Fibroblast of gingiva (primary cell): ENCODE results near the gene MACO1.
"Not testable (repeated sequence)": the region's sequence is repeated elsewhere in the genome, so short reads cannot be mapped to it uniquely, and the experiment has no call there.

Source experiments
- DNase-seq: peaks from one replicate; pipeline ENCODE4 v3.0.0-alpha.2; 2011; ENCODE audit warnings: low read depth

The MACO1 gene, protein sequence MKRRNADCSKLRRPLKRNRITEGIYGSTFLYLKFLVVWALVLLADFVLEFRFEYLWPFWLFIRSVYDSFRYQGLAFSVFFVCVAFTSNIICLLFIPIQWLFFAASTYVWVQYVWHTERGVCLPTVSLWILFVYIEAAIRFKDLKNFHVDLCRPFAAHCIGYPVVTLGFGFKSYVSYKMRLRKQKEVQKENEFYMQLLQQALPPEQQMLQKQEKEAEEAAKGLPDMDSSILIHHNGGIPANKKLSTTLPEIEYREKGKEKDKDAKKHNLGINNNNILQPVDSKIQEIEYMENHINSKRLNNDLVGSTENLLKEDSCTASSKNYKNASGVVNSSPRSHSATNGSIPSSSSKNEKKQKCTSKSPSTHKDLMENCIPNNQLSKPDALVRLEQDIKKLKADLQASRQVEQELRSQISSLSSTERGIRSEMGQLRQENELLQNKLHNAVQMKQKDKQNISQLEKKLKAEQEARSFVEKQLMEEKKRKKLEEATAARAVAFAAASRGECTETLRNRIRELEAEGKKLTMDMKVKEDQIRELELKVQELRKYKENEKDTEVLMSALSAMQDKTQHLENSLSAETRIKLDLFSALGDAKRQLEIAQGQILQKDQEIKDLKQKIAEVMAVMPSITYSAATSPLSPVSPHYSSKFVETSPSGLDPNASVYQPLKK

DNA sequence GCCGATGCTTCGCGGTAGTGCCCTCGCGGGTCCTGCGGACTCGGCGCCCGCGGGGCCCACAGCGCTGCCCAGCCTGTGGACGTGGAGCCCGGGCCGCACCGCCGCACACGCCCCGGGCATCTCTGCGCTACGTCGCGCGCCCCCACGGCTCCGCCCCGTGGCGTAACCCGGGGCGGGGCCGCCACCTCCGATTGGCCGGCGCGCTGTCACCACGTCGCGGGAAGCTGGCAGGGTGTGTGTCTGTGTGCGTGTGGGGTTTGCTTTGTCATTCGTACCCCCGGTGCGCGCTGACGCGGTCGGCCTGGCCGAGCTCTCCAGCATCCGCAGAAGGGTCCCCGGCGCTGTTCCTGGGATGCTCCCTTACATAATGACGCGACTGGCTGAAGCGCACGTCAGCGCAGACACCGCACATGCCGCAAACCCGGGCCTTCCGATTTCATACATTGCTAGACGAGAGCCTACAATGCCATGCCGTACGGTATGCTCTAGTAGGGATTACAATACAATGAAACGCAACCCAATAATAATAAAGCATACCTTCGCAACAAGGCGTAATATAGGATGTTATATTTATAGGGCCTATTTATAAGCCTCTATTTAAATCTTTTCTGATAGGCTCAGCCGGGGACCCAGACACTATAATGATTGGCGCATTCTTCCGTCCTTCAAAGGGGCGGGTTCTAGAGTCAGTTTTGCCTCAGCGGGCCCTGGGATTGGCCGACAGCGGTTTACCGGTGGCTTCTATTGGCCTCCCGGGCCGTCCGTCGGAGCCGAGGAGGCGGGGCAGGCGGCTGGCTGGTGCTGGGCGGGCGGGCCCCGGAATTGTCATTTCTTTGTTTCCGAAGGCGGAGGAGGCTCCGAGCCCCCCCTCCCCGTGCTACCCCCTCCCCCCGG, at the start of gene MACO1:
Gene MACO1, plus strand, starts transcription at position 825 of the 894 bp plus-strand sequence. CDS start 202 bp downstream, outside the sequence.
- DNase-seq = peak; percentile 92

DNA sequence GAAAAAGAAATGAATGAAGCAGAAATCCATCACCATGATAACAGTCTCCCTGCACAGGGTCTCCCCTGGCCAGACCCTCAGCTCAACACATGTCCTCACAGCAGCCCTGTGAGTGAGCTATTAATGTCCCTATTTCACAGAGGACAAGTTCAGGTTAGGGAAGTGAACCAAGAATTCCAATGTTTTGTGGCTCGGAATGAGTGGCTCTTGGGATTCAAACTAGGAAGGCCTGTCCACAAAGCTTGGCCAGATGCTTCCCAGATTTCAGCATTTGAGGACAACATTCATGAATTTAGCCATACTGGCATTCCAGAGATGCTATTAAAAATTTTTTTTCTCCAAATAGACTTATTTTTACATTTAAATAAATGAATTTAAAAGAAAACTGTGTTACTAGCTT, 48.2 kb upstream of the MACO1 start:
- not testable (repeated sequence) for DNase-seq

DNA sequence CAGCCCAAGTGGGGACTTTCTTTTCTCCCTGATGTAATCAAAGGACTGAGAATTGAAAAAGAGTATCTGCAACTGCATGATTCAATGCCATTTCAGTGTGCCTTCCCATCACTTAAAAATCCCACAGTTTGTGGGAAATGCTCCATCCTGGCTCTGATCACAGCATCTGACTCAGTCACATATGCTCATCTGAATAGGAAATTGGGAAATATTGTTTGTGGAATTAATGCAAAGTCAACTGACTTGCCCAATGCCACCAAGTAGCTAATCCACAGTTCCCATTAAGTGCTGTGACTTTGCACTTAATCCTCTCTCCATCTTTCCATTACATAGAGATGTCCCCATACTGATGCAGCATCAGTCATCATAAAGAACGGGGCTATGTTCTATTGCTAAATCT, 47.6 kb upstream of the MACO1 start:
- peak; percentile 92 for DNase-seq

DNA sequence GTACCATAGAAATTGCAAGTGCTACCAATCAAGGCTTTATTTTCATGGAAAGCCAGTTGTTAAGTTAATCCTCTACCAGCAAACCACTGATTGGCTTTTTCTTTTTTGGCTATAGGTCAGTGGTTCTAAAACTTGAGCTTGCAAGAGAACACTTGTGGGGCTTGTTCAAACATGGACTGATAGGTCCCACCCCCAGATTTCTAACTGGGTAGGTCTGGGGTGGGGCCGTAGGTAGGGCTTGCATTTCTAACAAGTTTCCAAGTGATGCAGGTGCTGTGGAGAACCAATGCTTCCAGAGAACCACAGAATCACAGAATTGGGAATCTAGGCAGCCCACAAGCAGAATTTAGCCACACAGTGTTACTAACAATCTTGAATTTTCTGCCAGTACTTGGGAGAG, 46.8 kb upstream of the MACO1 start:
- DNase-seq = not testable (repeated sequence)

DNA sequence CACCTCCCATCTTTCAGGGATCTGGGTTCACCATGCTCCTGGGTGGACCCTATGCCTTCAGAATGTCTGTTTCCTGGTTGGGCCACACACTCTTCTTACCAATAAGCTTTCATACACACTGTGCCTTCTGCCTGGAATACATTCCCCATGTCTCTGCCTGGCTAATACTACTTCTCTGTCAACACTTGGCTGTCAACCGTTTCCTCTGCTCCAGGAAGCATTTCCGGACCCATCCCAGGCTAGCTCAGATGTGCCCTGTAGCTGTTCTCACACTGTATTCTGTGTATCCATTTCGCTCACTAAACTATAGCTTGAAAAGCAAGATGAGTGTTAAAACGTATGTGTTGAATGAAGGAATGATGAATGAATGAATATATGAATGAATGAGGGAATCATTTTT, 43.6 kb upstream of the MACO1 start:
- DNase-seq = not testable (repeated sequence)

DNA sequence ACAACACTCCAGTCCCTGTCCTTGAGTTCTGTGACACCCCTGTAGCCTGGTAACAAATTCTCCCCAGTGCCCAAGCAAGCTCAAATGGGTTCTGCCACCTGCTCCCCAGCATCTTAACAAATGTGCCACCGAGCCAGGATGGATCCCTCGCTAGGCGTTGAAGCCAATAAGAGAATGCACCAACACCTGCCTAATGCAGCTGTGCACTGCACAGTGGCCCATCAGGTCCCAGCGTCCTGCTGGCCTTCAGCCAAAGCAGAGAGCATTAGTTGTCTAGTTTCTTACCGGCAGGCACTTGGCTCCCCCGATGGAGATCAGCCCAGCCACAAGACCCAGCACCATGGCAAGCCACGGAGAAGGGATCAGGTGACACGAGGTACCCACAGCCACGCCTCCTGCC, 42.0 kb upstream of the MACO1 start:
- not testable (repeated sequence) for DNase-seq

DNA sequence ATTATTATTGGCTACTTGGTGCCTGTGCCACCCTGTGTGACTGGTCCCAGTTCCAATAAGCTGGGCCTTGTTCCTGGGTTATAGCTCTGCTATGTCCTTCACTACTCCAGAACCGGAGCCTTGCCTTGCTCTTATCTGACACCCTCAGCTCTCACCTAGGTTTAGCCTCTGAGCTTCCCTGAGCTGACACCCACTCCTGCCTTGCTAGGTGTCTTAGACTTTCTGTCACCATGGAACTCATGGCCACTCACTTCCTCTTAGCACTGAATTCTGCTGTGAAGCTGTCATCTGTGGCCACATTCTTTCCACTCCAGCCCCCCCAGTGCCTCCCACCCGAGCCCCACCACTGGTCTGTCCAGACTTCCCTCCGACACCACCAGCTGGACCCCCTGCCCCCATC, 41.0 kb upstream of the MACO1 start:
- not testable (repeated sequence) for DNase-seq

DNA sequence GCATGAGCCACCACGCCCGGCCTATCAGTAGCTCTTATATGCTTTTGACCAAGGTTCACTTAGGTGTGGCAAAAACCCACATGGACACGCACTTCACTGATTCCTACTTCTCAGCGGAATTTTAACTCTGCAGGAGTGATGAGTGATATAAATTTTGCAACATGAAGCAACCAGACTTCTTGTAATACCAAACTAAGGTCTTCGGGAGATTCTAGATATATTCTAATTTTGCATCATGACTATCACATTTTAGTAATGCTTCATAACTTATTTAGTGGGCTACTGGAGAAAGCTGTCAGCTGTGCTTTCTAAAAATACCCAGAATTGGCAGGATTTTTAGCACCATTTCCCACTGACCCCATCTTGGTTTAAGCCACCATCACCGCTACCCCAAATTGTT, 37.9 kb upstream of the MACO1 start:
- DNase-seq = no peak

DNA sequence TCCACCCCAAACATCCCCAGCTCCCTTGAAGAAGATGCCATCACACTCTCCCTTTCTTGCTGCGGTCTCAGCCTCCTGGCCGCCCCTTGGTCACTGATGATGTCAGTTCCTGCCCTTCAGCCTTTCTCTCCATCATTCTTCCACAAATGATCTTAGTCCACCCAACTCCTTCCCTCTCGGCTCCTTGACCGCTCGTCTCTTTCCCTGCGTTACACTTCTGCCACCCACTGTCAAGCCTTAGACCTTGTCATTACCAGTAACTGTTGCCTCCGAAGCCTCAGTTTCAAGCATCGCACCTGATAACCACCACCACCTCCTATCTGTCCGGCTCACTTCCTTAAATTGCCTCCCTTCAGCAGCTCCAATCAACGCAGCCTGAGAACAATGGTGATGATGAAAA, 33.1 kb upstream of the MACO1 start:
- peak; percentile 9 for DNase-seq

DNA sequence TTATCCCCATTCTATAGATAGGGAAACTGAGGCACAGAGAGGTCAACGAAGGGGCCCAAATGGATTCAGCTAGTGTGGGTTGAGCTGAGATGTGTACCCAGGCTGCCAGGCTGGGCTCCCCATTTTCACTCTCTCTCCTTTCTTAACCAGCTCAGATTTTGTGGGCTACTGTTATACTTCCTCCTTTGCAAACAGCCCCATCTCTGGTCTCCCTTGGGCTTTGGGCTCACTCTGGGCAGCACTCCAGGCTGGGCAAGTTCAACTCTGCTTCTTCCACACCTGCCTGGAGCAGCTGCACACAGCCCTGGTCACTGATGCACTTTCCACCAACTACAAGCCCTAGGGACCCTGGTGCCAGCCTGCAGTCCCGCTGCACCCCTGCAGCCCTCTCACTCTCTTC, 32.6 kb upstream of the MACO1 start:
- DNase-seq = not testable (repeated sequence)

DNA sequence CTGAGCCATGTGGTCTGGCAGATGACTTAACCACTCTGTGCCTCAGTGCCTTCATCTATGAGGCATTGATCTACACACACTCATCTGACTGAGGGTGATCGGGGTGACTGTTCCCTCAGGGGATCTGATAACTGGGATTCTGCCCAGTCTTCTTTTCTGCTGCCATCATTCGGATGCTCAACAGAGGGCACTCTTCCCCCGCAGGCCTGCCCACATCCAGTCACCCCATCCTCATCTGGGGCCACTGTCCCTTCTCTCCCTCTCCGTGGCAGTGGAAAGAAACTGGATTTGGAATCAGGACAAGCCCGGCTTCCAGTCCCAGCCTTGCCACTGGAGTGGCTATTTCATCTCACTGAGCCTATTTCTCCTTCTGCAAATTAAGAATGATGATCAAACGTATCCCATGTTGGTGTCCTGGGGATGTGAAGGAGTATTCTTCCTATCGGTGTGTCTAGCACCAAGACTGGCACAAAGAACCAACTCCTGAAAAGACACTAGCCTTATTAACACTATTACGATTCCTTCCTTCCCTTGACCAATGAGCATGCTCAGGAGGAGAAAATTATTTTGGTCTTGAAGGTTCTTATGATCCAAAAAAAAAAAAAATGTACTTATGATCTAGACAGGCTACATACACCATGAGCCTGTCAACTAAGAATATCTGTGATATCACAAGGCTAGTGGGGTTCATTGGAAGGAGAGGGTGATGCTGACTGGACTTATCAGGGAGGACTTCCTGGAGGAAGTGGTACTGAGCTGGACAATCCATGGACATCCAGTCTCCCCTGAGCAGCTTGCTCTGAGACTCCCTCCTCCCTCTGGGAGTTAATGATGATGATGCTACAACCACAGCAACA, 27.5 kb upstream of the MACO1 start:
- not testable (repeated sequence) for DNase-seq

DNA sequence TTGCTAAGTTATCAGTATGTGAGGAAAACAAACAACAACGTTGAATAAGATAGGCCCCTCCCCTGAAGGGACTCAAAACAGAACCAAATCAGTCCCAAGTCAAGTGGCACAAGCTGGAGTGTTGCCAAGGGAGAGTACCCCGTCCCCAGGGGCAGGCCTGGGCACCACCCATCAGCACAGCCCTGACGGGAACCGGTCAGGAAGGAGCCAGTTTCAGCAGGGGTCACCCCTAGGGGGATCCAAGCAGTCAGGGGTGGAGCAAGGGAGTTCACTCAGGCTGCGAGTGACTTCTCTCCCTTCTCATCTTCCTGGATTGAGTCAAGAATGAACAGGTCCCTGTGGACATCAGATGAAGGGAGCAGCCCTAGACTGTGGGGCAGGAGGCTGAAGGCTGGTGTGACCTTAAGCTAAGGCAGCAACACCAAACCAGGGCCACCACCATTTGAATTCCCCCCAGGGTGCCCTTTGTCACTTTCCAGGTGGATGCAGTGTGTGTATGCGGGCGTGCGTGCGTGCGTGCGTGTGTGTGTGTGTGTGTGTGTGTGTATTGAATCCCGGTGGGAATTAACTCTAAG, 24.9 kb upstream of the MACO1 start:
- DNase-seq = not testable (repeated sequence)

DNA sequence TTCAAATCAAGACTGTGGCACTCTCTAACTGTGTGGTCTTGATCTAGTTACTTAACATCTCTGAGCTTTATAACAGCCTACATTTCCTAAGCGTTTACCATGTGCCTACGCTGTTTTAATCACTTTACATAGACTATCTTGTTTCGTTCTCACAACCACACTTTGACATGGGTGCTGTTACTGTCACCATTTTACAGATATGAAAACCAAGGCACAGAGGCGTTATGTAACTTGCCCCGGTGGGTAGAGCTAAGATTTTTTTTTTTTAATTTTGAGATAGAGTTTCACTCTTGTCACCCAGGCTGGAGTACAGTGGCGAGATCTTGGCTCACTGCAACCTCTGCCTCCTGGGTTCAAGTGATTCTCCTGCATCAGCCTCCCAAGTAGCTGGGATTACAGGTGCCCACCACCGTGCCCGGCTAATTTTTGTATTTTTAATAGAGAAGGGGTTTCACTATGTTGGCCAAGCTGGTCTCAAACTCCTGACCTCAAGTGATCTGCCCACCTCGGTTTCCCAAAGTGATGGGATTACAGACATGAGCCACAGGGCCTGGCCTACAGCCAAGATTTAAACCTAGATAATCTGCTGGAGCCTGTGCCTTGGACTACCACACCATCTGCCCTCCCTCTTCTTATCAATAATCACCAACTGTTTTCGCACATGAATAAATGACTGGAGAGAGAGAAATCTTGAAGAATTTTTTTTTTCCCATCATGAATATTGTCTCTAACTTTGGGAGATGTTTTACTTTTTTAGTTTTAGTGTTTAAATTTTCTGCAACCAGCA, 20.9 kb upstream of the MACO1 start:
- DNase-seq = not testable (repeated sequence)

DNA sequence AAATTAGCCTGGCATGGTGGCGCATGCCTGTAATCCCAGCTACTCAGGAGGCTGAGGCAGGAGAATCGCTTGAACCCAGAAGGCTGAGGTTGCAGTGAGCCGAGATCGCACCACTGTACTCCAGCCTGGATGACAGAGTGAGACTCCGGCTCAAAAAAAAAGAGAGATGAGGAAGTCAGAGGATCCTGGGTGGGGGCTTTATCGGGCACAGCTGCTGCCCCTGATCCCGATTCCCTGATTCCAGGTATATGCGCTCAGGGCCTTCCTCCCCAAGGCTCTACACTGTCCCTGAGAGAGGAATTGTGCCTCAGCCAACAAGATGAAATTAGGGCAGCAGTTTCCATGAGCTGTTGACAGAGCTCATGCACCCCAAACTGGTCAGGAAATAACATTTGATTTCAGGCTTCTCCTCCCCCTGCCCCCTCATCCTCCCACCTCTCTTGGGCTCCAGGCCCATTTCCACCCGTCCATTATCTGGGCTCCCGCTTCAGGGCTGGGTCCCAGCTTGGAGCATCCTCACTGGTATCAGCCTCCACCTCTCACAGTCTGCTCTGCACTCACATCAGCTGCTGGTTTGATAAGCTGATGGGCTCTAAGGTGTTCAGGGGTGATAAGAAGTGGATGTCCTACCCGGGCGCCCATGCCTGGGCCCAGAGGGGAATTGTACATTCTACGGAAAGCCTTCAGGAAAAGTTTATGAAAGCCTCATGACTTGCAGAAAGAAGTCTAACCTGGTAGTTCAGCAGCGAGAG, 17.6 kb upstream of the MACO1 start:
- not testable (repeated sequence) for DNase-seq

DNA sequence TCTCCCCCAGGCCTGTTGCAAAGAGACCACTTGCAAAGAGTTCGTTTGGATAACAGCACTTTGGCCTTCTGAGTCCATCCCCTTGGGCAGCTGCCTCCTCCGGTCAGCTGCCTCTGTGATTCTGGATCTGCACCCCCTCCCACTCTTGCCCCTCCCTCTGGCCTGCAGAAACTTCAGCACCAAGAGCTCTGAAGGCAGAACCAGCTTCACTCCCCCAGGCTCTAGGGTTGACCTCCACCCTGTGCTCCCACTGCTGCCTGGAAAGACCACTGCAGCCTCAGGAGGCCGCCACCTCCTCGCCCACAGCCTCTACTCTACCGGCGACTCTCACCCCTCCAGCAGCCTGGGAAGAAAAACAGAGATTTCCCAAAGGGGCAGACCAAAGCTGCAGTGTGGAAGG, 16.5 kb upstream of the MACO1 start:
- DNase-seq = not testable (repeated sequence)

DNA sequence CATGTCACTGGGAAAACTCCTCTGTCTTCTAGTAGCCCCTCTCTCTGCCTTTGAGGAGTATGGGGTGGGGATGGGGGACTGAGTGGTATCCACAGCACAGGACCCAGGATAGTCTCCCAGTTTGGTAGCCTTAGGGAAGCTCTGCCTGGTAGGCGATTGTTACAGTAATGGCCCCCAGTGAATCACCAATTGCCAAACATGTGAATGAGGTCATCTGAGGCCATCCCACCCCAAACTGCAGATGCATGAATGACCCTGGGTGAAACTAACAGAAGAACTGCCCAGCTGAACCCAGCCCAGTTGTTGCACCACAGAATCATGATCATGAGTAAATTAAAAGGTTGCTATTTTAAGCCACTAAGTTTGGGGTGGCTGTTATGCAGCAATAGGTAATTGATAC, 16.1 kb upstream of the MACO1 start:
- DNase-seq = not testable (repeated sequence)

DNA sequence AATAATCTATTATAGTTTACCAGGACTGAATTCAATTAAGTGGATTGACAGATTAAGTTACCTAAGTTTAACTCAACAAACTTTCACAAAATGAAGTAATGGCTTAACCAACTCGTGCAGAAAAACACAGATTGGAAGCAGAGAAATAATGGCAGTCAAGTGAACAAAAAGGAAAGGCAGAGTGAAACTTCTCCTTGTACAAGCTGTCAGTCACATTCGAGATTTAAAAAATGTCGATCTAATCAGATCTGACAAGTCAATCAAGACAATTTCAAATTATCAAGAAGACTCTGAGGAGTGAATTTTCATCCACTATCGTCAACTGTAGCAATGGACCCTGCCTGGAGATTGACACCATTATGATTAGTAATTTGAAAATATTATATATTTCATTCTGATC, 13.4 kb upstream of the MACO1 start:
- DNase-seq = not testable (repeated sequence)

DNA sequence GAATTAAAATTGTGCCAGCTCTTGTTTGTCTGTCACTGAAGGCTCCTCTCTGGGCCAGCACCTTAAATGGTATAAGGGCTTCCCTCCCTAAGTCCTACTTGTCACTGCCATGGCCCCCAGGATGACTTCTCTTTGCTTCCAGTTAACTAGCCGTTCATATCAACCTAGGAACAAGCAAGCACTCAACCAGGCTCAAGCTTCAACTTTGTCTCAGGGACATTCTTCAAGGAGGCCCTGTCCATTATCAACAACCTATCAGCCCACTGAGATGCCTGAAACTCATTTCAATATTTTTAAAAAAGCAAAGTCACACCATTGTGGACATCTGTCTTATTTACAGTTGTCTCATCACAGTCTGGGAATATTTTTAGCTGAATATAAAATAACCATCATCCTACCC, 11.4 kb upstream of the MACO1 start:
- not testable (repeated sequence) for DNase-seq

DNA sequence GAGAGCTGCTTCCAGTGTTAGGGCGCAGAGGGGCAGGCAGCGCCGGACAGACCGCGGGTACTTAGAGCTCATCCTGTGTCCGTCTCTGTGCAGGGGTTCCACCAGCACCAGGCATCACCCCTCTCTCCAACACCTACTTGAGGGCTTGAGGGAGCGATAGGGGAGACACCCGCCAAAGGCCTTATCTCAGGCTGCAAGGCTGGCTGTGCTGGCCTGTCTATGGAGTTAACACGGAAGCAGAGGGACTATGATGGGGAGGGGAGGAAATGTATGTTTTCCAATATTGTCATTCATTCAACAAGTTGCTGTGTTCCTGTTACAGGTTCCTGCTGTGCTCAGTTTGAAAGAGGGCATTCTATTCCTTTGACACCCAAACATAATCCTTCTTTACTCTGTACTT, 10.0 kb upstream of the MACO1 start, which contains the start of gene RHCE:
Gene RHCE, minus strand, starts transcription at position 111 of the 400 bp plus-strand sequence. Its CDS starts 39 bp downstream, at position 72.
- not testable (repeated sequence) for DNase-seq
